Panc1 (cell line): Measurements from ENCODE around the gene EML6. TPM values are rescaled to one million over a fixed set of nuclear protein-coding genes. Genes with fewer than 3 reads are reported as not detected.

Experiments used
- ATAC-seq: fragments of 200-7000 bp; cut with Tn5 transposase; 2 replicates; pipeline ENCODE4 v1.9.1; 2020; ENCODE audit warnings: mild to moderate bottlenecking, moderate library complexity
- BruUV-seq: library from RNA; stranded (reverse); fragments of 400-500 nt; replicated peaks from 2 replicates; lab custom pipeline; 2021; lab: Mats Ljungman, UMichigan
- CTCF ChIA-PET: fragments of 300-600 bp; sonication (Branson Sonifier 250); formaldehyde crosslinking; loops from one replicate; lab custom pipeline; 2022; ENCODE audit warnings: antibody characterized with exemption; lab: Charles Lee
- POLR2A ChIA-PET: fragments of 300-600 bp; sonication (Branson Sonifier 250); formaldehyde crosslinking; loops from one replicate; lab custom pipeline; 2022; ENCODE audit warnings: antibody characterized with exemption; lab: Charles Lee
- DNase-seq: peaks from one replicate; pipeline ENCODE4 v3.0.0-alpha.2; 2010; ENCODE audit warnings: low read depth, low spot score
- H3K27ac ChIP-seq: 2 replicates; pipeline ENCODE4 v1.5.1; 2011; ENCODE audit warnings: mild to moderate bottlenecking, low read length, inconsistent platforms
- H3K27me3 ChIP-seq: fragments of 200-500 bp; sonication (Bioruptor generic); 2 replicates; pipeline ENCODE4 v1.6.0; 2014; ENCODE audit warnings: low read length, inconsistent platforms; ENCODE audit not compliant: control insufficient read depth, insufficient read depth
- H3K36me3 ChIP-seq: fragments of 200-500 bp; sonication (Bioruptor generic); 2 replicates; pipeline ENCODE4 v1.5.1; 2014; ENCODE audit warnings: inconsistent platforms, mild to moderate bottlenecking, low read length, moderate library complexity; ENCODE audit not compliant: control insufficient read depth, insufficient read depth
- H3K4me1 ChIP-seq: 2 replicates; pipeline ENCODE4 v1.5.1; 2011; ENCODE audit warnings: inconsistent platforms, mild to moderate bottlenecking, low read length, moderate library complexity; ENCODE audit not compliant: control insufficient read depth, insufficient read depth
- H3K4me3 ChIP-seq, 2 experiments: 2 replicates each; pipeline ENCODE4 v1.5.1; 2011 to 2012; ENCODE audit warnings: low read depth in 2 of 2, low read length in 2 of 2, mild to moderate bottlenecking in 2 of 2, inconsistent platforms in 1 of 2, moderate library complexity in 1 of 2
- H3K9me3 ChIP-seq: fragments of 200-500 bp; sonication (Bioruptor generic); 2 replicates; pipeline ENCODE4 v1.5.1; 2014; ENCODE audit warnings: low read depth, mild to moderate bottlenecking, inconsistent platforms, low read length, moderate library complexity; ENCODE audit not compliant: control insufficient read depth, insufficient read depth
- CTCF ChIP-seq: fragments of 450-650 bp; IDR thresholded peaks from 2 replicates; pipeline ENCODE4 v1.5.1; 2017; ENCODE audit warnings: mild to moderate bottlenecking
- POLR2AphosphoS5 ChIP-seq: IDR thresholded peaks from 2 replicates; pipeline ENCODE4 v1.6.1; 2012; ENCODE audit warnings: mild to moderate bottlenecking, low read depth, low read length, moderate library complexity
- REST ChIP-seq, 2 experiments: IDR thresholded peaks; 2 replicates each; pipeline ENCODE4 v1.6.1; 2011 to 2012; ENCODE audit warnings: low read depth in 2 of 2, control low read depth in 1 of 2, low read length in 1 of 2, mild to moderate bottlenecking in 1 of 2, moderate library complexity in 1 of 2; ENCODE audit not compliant: insufficient read depth in 1 of 2
- SIN3A ChIP-seq: IDR thresholded peaks from 2 replicates; pipeline ENCODE4 v1.6.1; 2012; ENCODE audit warnings: low read depth, mild to moderate bottlenecking, low read length, moderate library complexity, borderline replicate concordance; ENCODE audit not compliant: insufficient read depth
- TCF7L2 ChIP-seq: IDR thresholded peaks from 2 replicates; pipeline ENCODE4 v1.6.1; 2011; ENCODE audit warnings: mild to moderate bottlenecking, low read depth, low read length, inconsistent platforms
- in situ Hi-C: cut with HindIII; loops from 2 replicates; pipeline ENCODE4 v1.10.0; 2016; ENCODE audit warnings: low sequenced_read_pairs, low pct_unique_long_range_greater_than_20kb
- intact Hi-C: fragments of 100-400 bp; cut with micrococcal nuclease; formaldehyde crosslinking; loops from one replicate; pipeline ENCODE4 v1.10.0; 2022; ENCODE audit not compliant: unreplicated experiment
- total RNA-seq: library from RNA; stranded (reverse); gene quantifications from one replicate; pipeline ENCODE4 v1.2.1, GENCODE V29; 2021; ENCODE audit not compliant: unreplicated experiment

Gene EML6
- total RNA-seq, 1 experiment from 2014 or later = 6.3 TPM

- POLR2A ChIA-PET = no interaction called here
- no peaks in the 10 kb centered on the region for H3K36me3 ChIP-seq
- in situ Hi-C loops = no loop called here
- no peak for DNase-seq
- intact Hi-C loops = no loop called here
- no TSS peak for BruUV-seq
- no peaks in the 10 kb centered on the region for H3K27me3 ChIP-seq
- H3K9me3 ChIP-seq = no peaks in the 10 kb centered on the region; the same call in 1 of the 2 replicates
- H3K4me1 ChIP-seq = peaks cover 41% of the 10 kb centered on the region
- ATAC-seq = no peak
- TF ChIP-seq POLR2AphosphoS5 = no peak
- TF ChIP-seq REST (IDR thresholded peaks at IDR 0.05; ENCODE audit: insufficient read depth in 1 of 2, low read depth in 2 of 2, low read length in 1 of 2) = no peak
- TF ChIP-seq SIN3A = no peak
- no peak for TF ChIP-seq TCF7L2
- TF ChIP-seq CTCF = no peak
- CTCF ChIA-PET = no interaction called here
- H3K27ac ChIP-seq = peak overlapping the region; percentile 96
- H3K4me3 ChIP-seq = no peak overlapping the region
These were observed 227.3 kb downstream of the EML6 start for GRCh38 chr2:54950811-54951210.

- peak overlapping the region in 1 of 2 experiments; percentile 14; a peak in 1 of 4 replicates for H3K4me3 ChIP-seq
- no peaks in the 10 kb centered on the region for H3K36me3 ChIP-seq
- ATAC-seq = no peak
- in situ Hi-C loops = no loop called here
- peaks cover 57% of the 10 kb centered on the region for H3K4me1 ChIP-seq
- peak overlapping the region; percentile 96 for H3K27ac ChIP-seq
- no peak for DNase-seq
- no peak for TF ChIP-seq REST (IDR thresholded peaks at IDR 0.05; ENCODE audit: insufficient read depth in 1 of 2, low read depth in 2 of 2, low read length in 1 of 2)
- TF ChIP-seq TCF7L2 = no peak
- no peak for TF ChIP-seq CTCF
- no peak for TF ChIP-seq SIN3A
- no peak for TF ChIP-seq POLR2AphosphoS5
- H3K9me3 ChIP-seq = no peaks in the 10 kb centered on the region; the same call in 1 of the 2 replicates
- intact Hi-C loops = no loop called here
- H3K27me3 ChIP-seq = no peaks in the 10 kb centered on the region
- BruUV-seq = no TSS peak
- ChIA-PET CTCF (interaction anchor here (0.6 kb wide), 1 partner anchor 846 kb away, joined by 12 read pairs; no protein-coding TSS in a partner anchor), POLR2A (no interaction called here)
These were observed 229.0 kb downstream of the EML6 start for GRCh38 chr2:54952425-54952824.
